ACHN (cell line): ENCODE results near the gene TRAF2.

ENCODE experiments used
- DNase-seq: peaks from one replicate; pipeline ENCODE4 v3.0.0-alpha.2; 2015
- in situ Hi-C: cut with HindIII; loops from 2 replicates; pipeline ENCODE4 v1.10.0; 2017; ENCODE audit warnings: low sequenced_read_pairs, low pct_ligation_motif_present, low pct_unique_long_range_greater_than_20kb

TRAF2 gene

DNA sequence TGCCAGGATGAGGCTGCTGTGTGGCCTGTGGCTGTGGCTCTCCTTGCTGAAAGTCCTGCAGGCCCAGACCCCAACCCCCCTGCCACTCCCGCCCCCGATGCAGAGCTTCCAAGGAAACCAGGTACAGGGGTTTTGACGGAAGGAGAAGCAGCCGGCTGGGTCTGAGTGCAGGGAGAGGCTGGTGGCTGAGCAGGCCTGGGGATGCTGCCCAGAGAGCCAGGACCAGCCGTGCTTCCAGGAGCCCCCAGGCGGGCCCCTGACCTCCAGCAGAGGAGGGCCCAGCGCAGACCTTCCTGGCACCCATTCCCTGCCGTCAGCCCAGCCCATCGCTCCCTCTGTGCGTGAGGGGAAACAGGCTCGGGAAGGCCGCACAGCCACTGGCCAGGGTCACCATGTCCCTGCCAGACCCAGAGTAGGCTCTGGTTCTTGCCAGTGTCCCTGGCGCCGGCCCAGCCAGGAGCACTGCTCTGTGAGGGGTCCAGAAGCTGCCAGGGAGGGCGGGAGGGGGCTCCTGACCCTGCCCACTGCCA is 66.1 kb downstream of the TRAF2 start:
- DNase-seq = no peak
- in situ Hi-C loops = no loop called here

DNA sequence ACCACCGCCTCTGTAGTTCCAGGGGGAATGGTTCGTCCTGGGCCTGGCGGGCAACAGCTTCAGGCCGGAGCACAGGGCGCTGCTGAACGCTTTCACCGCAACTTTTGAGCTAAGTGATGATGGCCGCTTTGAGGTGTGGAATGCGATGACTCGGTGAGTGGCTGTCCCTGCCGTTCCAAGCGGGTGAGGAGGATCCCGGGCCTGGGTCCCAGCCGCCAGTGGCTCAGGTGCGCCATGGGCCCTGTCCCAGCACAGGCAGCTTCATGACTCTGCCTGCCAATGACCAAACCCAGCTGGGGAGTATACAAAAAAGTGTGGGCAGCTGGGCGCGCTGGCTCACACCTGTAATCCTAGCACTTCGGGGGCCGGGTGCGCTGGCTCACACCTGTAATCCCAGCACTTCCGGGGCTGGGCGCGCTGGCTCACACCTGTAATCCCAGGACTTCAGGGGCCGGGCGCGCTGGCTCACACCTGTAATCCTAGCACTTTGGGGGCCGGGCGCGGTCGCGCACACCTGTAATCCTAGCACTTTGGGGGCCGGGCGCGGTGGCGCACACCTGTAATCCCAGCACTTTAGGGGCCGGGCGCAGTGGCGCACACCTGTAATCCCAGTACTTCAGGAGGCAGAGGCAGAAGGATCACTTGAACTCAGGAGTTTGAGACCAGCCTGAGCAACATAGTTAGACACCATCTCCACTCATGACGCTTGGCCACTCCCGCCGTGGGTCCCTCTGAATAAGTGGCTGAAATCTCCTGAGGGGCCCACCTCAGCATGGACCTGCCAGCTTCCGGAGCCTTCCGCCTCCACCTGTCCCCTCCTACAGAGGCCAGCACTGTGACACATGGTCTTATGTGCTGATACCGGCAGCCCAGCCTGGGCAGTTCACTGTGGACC is 66.8 kb downstream of the TRAF2 start:
- in situ Hi-C loops = no loop called here

DNA sequence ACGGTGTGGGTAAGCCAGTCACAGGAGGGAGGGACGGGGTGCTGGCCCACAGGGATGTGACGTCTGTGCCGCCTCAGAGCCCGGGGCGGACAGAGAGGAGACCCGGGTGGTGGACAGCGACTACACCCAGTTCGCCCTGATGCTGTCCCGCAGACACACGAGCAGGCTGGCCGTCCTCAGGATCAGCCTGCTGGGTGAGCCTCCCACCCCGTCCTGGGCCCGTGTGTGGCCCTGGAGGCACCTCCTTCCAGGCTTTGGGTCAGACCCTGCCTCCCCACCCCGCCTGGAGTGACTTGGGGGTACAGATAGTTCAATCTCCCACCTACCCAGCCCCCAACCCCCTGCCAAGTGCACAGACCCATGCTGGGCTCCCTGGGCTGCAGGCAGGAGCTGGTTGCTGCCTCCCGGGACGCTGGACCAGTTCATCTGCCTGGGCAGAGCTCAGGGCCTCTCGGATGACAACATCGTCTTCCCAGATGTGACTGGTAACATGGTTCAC is 67.5 kb downstream of the TRAF2 start:
- in situ Hi-C loops = no loop called here

More for the DNA sequence above, 66.8 kb downstream of the TRAF2 start:
- DNase-seq = no peak

DNA sequence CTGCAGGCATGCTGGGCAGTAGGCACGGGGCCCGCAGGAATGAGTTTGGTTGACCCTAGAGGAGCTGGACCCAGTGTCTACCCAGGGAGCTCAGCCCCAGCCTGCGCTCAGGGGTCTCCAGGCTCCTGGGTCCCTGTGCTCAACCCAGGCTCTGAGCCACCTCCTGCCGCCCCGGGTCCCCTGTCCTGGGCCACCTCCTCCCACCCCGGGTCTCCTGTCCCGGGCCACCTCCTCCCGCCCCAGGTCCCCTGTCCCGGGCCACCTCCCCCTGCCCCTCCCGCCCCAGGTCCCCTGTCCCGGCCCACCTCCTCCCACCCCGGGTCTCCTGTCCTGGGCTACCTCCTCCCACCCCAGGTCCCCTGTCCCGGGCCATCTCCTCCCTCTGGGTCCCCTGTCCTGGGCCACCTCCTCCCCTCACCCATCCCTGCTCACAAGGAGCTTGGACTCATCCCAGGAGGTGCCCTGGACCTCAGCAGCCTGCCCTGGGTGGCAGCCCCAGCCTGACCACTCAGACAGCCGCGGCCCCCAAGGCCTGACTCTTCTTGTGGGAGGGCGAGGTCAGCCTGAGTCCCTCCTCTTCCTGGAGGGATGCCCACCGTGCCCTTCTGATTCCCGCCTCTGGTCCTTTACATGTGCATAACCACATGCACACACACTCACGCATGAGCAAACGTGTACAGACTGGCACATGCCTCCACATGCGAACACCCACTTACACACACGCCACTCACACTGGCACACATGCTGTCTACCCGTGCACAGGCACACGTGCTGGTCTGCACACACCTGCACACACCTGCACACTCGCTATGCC is 68.2 kb downstream of the TRAF2 start:
- in situ Hi-C loops = no loop called here
- no peak for DNase-seq

More for the DNA sequence above, 67.5 kb downstream of the TRAF2 start:
- DNase-seq = no peak

DNA sequence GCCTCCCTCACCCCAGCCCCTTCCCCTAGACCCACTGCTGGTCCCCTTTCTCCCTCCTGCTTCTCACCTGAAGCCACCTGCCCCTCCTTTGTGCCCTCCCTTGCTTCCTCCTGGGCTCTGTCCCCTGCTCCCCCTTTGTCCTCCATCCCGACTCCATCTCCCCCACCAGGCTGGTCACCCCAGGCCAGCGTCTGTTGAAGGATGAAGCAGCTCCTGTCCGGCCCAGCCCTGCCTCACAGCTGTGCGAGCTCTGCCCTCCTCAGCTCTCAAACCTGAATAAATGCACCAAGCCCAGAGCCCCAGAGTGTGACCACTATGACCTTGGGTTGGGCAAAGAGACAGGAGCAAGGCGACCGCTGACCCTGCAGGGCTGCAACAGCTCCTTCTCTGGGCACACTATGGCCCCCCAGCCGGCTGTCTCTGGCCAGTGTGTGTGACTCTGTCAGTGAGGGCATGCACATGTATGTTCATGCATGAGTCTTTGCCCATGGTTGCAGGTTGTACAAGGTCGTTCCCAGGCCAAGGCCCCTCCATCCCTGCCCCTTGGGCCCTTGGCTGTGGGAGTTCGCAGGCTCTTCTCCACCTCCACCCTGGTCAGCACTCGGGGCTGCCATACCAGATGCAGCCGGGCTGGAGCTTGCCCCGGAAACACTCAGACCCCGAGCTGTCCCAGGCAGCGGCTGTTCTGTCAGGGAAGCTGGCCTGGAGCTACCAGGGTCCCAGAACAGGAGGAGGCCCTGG is 69.1 kb downstream of the TRAF2 start:
- in situ Hi-C loops = no loop called here
- DNase-seq = no peak

DNA sequence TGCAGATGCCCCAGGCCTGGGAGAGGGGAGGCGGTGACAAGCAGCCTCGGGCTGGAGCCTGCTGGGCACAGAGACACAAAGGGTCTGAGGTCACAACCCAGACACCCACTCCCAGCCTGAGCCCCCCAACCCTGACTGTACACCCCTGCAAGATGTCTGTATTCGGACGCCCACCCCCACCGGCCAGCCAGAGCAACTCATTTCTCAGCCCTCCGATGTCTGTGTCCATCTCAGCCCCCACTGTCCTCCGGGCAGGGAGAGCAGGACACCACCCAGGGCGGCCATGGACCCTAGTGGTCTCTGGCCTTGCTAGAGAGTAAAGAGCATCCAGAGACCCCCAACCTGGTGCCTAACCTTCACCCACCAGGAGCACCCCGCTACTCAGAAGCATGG is 69.6 kb downstream of the TRAF2 start:
- DNase-seq = no peak
- in situ Hi-C loops = no loop called here

DNA sequence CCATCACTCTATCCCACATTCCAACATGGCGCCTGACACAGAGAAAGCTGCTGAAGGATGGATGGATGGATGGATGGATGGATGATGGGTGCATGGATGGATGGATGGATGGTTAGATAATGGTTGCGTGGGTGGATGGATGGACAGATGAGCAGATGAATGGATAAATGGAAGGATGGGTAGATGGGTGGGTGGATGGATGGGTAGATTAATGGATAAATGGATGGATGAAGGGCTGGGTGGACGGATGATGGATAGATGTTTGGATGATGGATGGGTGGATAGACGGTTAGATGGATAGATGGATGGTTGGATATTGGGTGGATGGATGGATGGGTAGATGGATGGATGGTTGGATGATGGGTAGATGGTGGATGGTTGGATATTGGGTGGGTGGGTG is 70.3 kb downstream of the TRAF2 start:
- no peak for DNase-seq
- in situ Hi-C loops = no loop called here

DNA sequence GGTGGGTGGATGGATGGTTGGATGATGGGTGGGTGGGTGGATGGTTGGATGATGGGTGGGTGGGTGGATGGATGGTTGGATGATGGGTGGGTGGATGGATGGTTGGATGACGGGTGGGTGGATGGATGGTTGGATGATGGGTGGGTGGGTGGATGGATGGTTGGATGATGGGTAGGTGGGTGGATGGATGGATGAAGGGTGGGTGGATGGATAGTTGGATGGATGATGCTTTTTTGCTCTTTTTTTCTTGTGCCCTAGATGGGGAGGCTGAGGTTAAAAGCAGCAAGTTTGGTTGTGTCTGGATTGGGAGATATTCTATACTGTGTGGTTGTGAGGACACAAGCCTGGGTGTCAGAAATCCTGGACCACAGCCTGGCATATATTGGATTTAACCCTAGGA is 71.1 kb downstream of the TRAF2 start:
- in situ Hi-C loops = no loop called here
- no peak for DNase-seq

DNA sequence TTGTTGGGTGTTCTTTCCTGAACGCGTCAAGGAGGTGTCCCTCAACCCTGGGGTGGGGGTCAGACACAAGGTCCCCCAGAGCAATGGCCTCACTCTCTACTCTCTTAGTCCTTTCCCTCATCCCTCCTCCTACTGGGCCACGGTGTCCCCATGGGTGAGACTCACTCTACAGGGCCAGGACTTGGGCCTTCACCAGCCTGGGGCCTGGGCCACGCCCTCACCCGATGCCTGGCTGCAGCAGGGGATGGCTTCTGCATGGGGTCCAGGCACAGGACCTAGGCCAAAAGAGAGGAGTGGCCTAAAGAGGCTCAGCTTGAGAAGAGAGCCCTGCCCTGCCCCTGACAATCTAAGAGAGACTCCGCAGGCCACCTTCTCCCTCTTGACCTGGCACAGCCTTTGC is 71.6 kb downstream of the TRAF2 start:
- in situ Hi-C loops = no loop called here
- no peak for DNase-seq

DNA sequence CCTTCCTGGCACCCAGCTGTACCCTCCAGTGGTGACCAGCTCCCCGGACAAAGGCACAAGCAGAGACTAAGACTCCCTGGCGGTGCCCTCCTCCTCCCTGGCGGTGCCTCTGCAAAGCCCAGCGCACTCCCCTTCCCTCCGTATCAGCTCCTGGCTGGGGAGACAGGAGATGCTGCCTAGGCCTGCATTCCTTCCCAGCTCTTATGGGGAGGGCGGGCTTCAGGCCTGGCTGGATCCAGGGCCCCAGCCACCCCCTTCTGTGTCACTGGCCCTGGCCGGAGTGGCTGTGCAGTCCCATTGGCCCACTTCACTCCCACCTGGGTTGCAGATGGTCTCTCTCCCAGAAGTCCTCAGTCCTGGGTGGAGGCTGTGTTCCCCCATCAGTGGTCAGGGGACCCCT is 72.2 kb downstream of the TRAF2 start:
- in situ Hi-C loops = no loop called here
- no peak for DNase-seq

DNA sequence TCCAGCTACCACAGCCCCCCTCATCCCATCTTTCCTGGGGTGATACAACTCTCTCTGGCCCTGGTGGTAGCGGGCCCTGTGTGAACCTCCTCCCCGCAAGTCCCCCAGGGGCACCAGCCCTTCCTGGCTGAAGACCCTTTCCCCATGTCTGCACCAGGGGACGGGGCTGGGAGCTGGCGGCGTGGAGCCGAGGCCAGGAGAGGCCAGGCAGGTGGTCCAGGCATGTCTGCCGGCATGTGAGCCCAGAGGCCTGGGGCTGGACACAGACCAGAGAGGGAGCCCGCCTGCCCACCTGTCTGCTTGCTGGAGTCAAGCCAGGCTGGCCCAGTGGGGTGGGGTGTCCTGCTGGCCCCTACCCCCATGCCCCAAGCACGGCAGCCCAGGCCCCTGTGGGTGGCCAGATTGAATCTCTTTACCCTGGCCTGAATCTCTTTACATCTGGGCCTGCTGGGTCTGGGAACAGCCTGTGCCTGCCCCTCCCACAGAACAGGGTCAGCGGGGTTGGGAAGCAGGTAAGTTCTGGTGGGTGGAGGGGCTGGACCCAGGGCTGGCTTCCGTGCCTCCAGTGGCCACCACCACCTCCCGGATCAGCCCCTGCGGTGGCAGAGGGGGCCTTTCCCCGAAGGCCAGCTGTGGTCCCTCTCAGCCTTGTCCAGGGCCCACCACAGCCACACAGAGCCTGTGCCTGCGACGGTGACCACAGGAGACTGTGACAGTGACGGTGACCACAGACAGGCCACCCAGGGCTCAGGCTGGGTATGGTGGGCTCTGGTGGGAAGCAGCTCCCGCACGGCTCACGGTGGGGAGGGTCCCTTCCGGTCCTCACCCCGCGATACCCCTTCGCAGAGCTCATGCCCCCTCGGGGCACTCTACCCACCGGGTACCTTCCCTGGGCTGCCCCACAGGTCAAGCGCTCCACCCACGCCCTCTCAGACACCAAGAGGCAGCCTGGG is 72.9 kb downstream of the TRAF2 start:
- in situ Hi-C loops = no loop called here
- DNase-seq = no peak

DNA sequence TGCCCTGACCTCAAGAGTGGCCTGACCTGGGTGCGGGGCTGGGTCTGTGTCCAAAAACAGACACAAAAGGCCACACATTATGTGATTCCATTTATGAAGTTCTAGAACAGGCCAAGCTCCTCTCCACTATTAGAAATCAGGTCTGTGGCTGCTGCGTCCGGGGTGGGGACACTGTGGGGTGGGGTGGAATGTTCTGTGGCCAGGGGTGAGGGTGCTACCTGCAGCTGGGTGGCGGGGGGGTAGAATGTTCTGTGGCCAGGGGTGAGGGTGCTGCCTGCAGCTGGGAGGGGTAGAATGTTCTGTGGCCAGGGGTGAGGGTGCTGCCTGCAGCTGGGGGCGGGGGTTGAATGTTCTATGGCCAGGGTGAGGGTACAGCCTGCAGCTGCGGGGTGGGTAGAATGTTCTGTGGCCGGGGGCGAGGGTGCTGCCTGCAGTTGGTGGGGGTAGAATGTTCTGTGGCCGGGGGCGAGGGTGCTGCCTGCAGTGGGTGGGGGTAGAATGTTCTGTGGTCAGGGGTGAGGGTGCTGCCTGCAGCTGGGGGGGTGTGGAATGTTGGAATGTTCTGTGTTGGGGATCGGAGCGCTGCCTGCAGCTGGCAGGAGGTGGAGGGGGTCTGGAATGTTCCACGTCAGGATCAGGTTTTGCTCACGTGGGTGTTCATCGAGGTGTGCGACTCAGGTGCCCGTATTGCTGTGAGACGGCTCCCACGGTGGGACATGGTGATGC is 74.1 kb downstream of the TRAF2 start:
- in situ Hi-C loops = no loop called here

DNA sequence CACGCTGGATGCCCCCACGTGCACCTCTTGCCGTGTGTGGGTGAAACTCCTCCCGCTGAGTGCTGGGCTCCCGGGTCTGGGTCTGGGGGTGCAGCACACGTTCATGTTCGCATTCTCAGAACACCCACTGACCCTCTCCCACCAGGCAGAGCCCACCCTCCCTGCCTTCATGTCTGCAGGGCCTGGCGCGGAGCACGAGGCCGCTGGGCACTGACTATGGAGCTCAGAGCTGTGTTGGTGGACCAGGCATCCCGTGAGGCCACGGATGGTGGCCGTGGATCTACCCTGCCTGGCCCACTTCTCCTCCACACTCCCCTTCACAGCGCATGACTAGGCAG is 74.6 kb downstream of the TRAF2 start:
- DNase-seq = no peak
- in situ Hi-C loops = no loop called here

More for the DNA sequence above, 74.1 kb downstream of the TRAF2 start:
- no peak for DNase-seq

DNA sequence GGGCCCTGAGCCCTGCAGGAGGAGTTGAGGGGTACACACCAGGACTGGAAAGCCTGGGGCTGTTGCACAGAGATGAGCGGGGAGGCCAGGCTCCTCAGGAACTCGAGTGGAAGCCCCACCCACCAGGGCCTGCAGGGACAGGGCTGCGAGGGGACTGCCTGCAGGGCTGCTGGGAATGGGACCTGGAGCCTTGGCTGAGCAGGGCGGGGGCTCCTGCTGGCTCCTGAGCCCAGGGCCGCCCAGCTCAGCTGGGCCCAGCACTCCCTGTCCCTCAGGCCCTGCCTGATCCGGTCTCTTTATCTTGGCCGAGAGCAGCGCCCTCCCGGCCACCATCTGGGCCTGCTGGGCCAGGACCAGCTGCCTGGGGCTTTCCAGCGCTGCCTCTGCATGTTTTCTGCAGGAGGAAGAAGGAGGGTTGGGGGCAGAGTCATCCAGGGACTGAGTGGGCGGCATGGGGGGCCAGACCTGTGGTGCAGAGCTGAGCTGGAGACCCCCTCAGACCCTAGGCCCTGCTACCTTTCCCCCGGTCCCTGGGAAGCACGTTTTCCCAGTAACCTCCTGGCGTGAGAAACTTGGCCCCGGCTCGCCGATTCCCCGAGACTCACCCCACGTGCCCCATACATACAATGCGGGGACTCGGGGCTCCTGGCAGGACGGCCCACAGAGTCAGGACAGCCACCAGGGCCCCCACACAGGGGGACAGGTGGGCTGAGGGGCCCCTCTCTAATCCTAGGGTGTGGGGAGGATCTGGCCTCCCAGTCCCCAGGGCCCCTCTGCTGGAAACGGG is 75.2 kb downstream of the TRAF2 start:
- DNase-seq = no peak
- in situ Hi-C loops = no loop called here

DNA sequence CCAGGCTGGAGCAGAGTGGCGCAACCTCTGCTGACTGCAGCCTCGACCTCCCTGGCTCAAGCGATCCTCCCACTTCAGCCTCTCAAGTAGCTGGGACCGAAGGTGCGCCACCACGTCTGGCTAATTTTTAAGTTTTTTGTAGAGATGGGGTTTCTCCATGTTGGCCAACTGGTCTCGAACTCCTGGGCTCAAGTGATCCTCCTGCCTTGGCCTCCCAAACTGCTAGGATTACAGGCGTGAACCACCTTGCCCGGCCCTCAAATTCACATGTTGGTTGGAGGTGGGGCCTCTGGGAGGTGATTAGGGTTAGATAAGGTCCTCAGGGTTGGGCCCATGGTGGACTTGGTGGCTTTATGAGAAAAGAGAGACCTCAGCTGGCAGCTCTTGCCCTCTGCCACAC is 75.8 kb downstream of the TRAF2 start:
- DNase-seq = no peak
- in situ Hi-C loops = no loop called here

DNA sequence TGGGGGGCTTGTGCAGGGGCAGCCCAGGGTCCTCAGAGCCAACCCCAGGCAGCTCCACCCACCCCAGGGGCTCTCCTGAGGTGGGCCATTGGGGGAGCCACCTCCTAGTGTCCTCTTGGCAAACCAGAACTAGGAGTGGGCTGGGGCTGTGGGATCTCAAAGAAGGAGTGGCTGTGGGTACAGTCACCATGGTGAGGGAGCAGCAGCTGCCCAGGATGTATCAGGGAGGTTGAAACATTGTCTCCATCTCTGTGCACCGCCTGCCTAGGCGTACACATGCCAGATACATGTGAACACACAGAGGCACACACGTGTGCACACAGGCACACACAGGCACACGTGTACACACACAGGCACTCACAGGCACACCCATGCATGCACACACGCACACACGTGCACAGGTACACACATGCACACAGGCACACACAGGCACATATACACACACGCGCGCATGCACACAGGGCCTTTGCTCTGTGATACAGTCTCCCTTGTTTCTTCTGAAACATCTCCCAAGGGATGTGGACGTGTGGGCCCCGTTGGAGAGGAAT is 76.5 kb downstream of the TRAF2 start:
- in situ Hi-C loops = no loop called here
- no peak for DNase-seq
